CD4-positive, alpha-beta memory T cell (primary cell): ENCODE data around the gene ASZ1. TPM values are rescaled to one million over a fixed set of nuclear protein-coding genes. Genes with fewer than 3 reads are reported as not detected.
A peak's percentile ranks its signal among the peaks of the same experiment; 100 is the strongest.

Source experiments
- CTCF ChIA-PET: fragments of 350-600 bp; sonication (Branson Sonifier 250); formaldehyde crosslinking; loops from one replicate; lab custom pipeline; 2021; ENCODE audit warnings: inconsistent platforms; ENCODE audit not compliant: partially characterized antibody; lab: Charles Lee
- POLR2A ChIA-PET: fragments of 350-600 bp; sonication (Branson Sonifier 250); formaldehyde crosslinking; loops from one replicate; lab custom pipeline; 2021; ENCODE audit not compliant: partially characterized antibody; lab: Charles Lee
- DNase-seq, 5 donors: peaks; one replicate each; pipeline versions ENCODE4 v3.0.0 to v3.0.0-alpha.2; 2020 to 2022; ENCODE audit warnings: mixed read lengths in 1 of 5
- H3K27ac ChIP-seq: one replicate; pipeline ENCODE4 v1.7.0; 2013; ENCODE audit warnings: low read depth, low read length
- H3K27me3 ChIP-seq: 2 replicates; pipeline ENCODE4 v1.7.0; 2013; ENCODE audit warnings: mild to moderate bottlenecking, low read length, moderate library complexity; ENCODE audit not compliant: insufficient read depth
- H3K36me3 ChIP-seq: 2 replicates; pipeline ENCODE4 v1.7.0; 2013; ENCODE audit warnings: mild to moderate bottlenecking, low read length, moderate library complexity; ENCODE audit not compliant: insufficient read depth
- H3K4me1 ChIP-seq: 2 replicates; pipeline ENCODE4 v1.7.0; 2013; ENCODE audit warnings: mild to moderate bottlenecking, low read length, moderate library complexity; ENCODE audit not compliant: insufficient read depth
- H3K4me3 ChIP-seq, 2 donors: one replicate each; pipeline ENCODE4 v1.7.0; 2013; ENCODE audit warnings: low read length in 2 of 2, mild to moderate bottlenecking in 1 of 2
- H3K9me3 ChIP-seq, 2 donors: one replicate each; pipeline ENCODE4 v1.7.0; 2013; ENCODE audit warnings: low read length in 2 of 2, control low read depth in 1 of 2; ENCODE audit not compliant: control insufficient read depth in 1 of 2
- H3K27ac Mint-ChIP-seq, 7 donors: one replicate each; pipeline ENCODE4 v1.8.0; 2020 to 2021; ENCODE audit warnings: mixed read lengths in 7 of 7, mild to moderate bottlenecking in 6 of 7, inconsistent platforms in 3 of 7, moderate library complexity in 3 of 7
- H3K27me3 Mint-ChIP-seq, 2 donors: one replicate each; pipeline ENCODE4 v1.8.0; 2020 to 2021; ENCODE audit warnings: mixed read lengths in 2 of 2
- H3K36me3 Mint-ChIP-seq, 2 donors: one replicate each; pipeline ENCODE4 v1.8.0; 2020 to 2021; ENCODE audit warnings: mixed read lengths in 2 of 2, inconsistent platforms in 1 of 2, mild to moderate bottlenecking in 1 of 2
- H3K4me1 Mint-ChIP-seq, 4 donors: one replicate each; pipeline ENCODE4 v1.8.0; 2020 to 2021; ENCODE audit warnings: mixed read lengths in 4 of 4, mild to moderate bottlenecking in 1 of 4
- H3K4me3 Mint-ChIP-seq, 8 donors: one replicate each; pipeline ENCODE4 v1.8.0; 2020 to 2021; ENCODE audit warnings: mixed read lengths in 8 of 8, mild to moderate bottlenecking in 7 of 8, moderate library complexity in 6 of 8, inconsistent platforms in 3 of 8
- H3K9me3 Mint-ChIP-seq, 8 donors: one replicate each; pipeline ENCODE4 v1.8.0; 2020 to 2021; ENCODE audit warnings: mixed read lengths in 8 of 8, mild to moderate bottlenecking in 5 of 8, inconsistent platforms in 3 of 8, moderate library complexity in 1 of 8
- intact Hi-C: fragments of 100-400 bp; cut with micrococcal nuclease; formaldehyde crosslinking; loops from one replicate; pipeline ENCODE4 v1.15.1; 2023
- polyA plus RNA-seq, 2 donors: library from polyadenylated mRNA; unstranded; fragments of 300-500 nt; fragmentation: Illumina TruSeq; gene quantifications; one replicate each; pipeline ENCODE4 v1.2.3, GENCODE V29; 2021
- total RNA-seq, 2 experiments: library from RNA; stranded (reverse); gene quantifications; one replicate each; pipeline ENCODE4 v1.2.3, GENCODE V29; 2021

ASZ1 gene
- total and polyA plus RNA-seq, 4 experiments from 2014 or later: not detected

DNA sequence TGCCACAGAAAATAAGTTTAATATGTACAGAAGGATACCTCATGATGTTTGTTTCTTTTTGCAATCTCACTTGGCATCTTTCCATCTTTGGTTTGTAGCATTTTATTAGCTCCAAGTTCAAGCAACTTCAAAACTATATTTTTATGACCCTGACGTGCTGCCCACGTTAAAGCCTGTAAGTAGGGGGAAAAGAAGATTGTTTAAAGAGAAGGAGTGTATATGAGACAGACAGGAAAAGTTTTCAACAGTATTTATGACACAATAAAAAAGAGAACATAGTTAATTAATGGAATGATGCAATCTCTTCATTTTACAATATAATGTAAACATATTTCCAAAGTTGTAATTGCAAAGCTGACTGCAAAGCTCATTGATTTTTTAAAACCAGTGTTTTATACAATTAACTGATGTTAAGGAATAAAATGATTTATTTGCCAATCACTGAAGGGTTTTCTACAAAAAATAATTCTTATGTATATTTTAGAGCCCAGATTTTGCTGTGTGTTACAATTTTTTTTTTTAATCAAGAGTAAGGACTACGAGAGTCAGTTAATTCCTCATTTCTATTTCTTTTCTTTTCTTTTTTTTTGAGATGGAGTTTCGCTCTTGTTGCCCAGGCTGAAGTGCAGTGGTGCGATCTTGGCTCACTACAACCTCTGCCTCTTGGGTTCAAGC lies 42.5 kb downstream of the ASZ1 start:
- intact Hi-C loops: no loop called here
- ChIA-PET POLR2A (no interaction called here), CTCF (no interaction called here)

GRCh38 chr7:117383483-117384189 lies 43.7 kb downstream of the ASZ1 start:
- CTCF ChIA-PET: no interaction called here
- Mint-ChIP-seq H3K9me3 (peaks cover 3 to 12% (median 7%) of the 10 kb centered on the region in 8 donors), H3K4me1 (no peaks in the 10 kb centered on the region), H3K4me3 (no peak overlapping the region), H3K27me3 (no peaks in the 10 kb centered on the region), H3K27ac (no peak overlapping the region), H3K36me3 (no peaks in the 10 kb centered on the region)
- Histone ChIP-seq H3K27me3 (no peaks in the 10 kb centered on the region), H3K36me3 (no peaks in the 10 kb centered on the region), H3K9me3 (no peaks in the 10 kb centered on the region), H3K4me3 (no peak overlapping the region), H3K27ac (no peak overlapping the region), H3K4me1 (no peaks in the 10 kb centered on the region)
- no peak for DNase-seq
- POLR2A ChIA-PET: no interaction called here
- intact Hi-C loops: no loop called here

More for the DNA sequence above, 42.5 kb downstream of the ASZ1 start:
- Mint-ChIP-seq H3K27ac (no peak overlapping the region), H3K27me3 (no peaks in the 10 kb centered on the region), H3K36me3 (no peaks in the 10 kb centered on the region), H3K4me1 (no peaks in the 10 kb centered on the region), H3K9me3 (peaks cover 7 to 21% (median 13%) of the 10 kb centered on the region in 8 donors), H3K4me3 (peak overlapping the region in 1 of 8 donors; percentile 41)
- no peak overlapping the region for H3K27ac ChIP-seq
- H3K4me1 ChIP-seq: no peaks in the 10 kb centered on the region
- no peak for DNase-seq
- no peak overlapping the region for H3K4me3 ChIP-seq
- H3K27me3 ChIP-seq: no peaks in the 10 kb centered on the region
- H3K9me3 ChIP-seq: no peaks in the 10 kb centered on the region
- no peaks in the 10 kb centered on the region for H3K36me3 ChIP-seq

DNA sequence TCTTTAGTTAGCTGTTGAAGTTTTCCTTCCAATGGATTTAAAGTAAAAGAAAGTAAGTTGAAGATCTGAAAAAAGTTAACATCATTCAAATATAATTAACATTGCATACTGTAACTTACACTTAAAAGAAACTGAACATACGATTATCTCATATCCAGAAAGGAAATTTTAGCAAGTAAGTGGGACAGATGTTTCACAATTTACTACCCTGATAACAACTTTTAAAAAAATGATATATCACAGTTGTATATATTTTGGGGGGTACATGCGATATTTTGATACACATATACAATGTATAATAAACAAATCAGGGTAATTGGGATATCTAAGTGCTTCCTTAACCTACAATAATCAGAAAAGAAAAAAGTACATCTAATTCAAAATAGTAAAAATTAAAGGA lies 44.2 kb downstream of the ASZ1 start:
- intact Hi-C loops: no loop called here
- H3K9me3 Mint-ChIP-seq: peaks cover 0 to 7% (median 5%) of the 10 kb centered on the region in 8 donors
- H3K27ac ChIP-seq: no peak overlapping the region
- H3K36me3 ChIP-seq: no peaks in the 10 kb centered on the region
- no peaks in the 10 kb centered on the region for H3K27me3 ChIP-seq
- DNase-seq: no peak
- no peak overlapping the region for H3K4me3 Mint-ChIP-seq
- H3K27me3 Mint-ChIP-seq: no peaks in the 10 kb centered on the region
- H3K4me1 Mint-ChIP-seq: no peaks in the 10 kb centered on the region
- H3K27ac Mint-ChIP-seq: no peak overlapping the region
- POLR2A ChIA-PET: no interaction called here
- H3K4me1 ChIP-seq: no peaks in the 10 kb centered on the region
- H3K36me3 Mint-ChIP-seq: no peaks in the 10 kb centered on the region
- CTCF ChIA-PET: no interaction called here
- no peak overlapping the region for H3K4me3 ChIP-seq
- H3K9me3 ChIP-seq: no peaks in the 10 kb centered on the region

DNA sequence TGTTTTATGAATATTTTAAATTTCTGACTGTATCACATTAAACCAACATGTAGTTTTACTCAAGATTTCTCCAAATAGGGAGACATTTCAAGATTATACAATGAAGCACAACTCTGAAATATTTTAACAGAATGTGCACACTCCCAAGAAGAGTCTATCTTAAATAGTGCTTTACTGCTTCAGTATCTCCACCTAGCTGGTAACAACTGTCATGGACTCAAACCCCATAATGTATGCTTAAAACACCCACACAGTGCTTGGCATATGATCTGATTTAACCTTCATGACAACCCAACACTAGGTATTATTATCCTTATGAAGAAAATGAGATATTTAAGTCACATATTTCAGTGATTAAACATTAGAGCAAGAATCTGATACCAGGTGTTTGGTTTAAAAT lies 45.9 kb downstream of the ASZ1 start:
- intact Hi-C loops: no loop called here
- H3K9me3 Mint-ChIP-seq: peaks cover 0 to 4% (median 0%) of the 10 kb centered on the region in 8 donors
- H3K4me1 Mint-ChIP-seq: no peaks in the 10 kb centered on the region
- Histone ChIP-seq H3K4me3 (no peak overlapping the region), H3K27ac (no peak overlapping the region), H3K36me3 (no peaks in the 10 kb centered on the region), H3K4me1 (no peaks in the 10 kb centered on the region), H3K27me3 (no peaks in the 10 kb centered on the region), H3K9me3 (no peaks in the 10 kb centered on the region)
- no peaks in the 10 kb centered on the region for H3K36me3 Mint-ChIP-seq
- no peaks in the 10 kb centered on the region for H3K27me3 Mint-ChIP-seq
- CTCF ChIA-PET: no interaction called here
- no peak for DNase-seq
- H3K4me3 Mint-ChIP-seq: no peak overlapping the region
- POLR2A ChIA-PET: no interaction called here
- H3K27ac Mint-ChIP-seq: no peak overlapping the region

DNA sequence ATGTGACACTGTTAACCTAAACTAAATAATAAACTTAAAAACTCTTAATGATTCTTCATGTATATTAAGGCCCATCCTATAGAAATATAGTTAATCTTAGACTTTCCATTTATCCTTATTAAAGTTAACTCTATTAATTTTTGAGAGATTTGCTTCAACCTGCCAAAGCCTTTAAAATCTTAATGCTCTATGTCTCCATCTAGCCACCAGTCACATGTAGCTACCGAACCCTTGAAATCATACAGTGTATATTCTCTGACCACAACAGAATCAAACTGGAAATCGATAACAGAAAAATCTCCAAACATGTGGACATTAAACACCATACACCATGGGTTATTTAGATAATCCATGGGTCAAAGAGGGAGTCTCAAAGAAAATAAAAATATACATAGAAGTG lies 51.9 kb downstream of the ASZ1 start:
- Mint-ChIP-seq H3K4me3 (no peak overlapping the region), H3K4me1 (no peaks in the 10 kb centered on the region), H3K27ac (no peak overlapping the region), H3K36me3 (no peaks in the 10 kb centered on the region), H3K27me3 (no peaks in the 10 kb centered on the region), H3K9me3 (peaks cover 0 to 5% (median 0%) of the 10 kb centered on the region in 8 donors)
- Histone ChIP-seq H3K4me3 (no peak overlapping the region), H3K27ac (no peak overlapping the region), H3K9me3 (no peaks in the 10 kb centered on the region), H3K36me3 (no peaks in the 10 kb centered on the region), H3K4me1 (no peaks in the 10 kb centered on the region), H3K27me3 (no peaks in the 10 kb centered on the region)
- CTCF ChIA-PET: no interaction called here
- intact Hi-C loops: no loop called here
- no peak for DNase-seq
- POLR2A ChIA-PET: no interaction called here

GRCh38 chr7:117372073-117372472 lies 55.2 kb downstream of the ASZ1 start:
- Histone ChIP-seq H3K27ac (no peak overlapping the region), H3K27me3 (no peaks in the 10 kb centered on the region), H3K4me1 (no peaks in the 10 kb centered on the region), H3K9me3 (no peaks in the 10 kb centered on the region), H3K36me3 (no peaks in the 10 kb centered on the region), H3K4me3 (no peak overlapping the region)
- intact Hi-C loops: no loop called here
- no peak for DNase-seq
- Mint-ChIP-seq H3K9me3 (peaks cover 0 to 5% (median 0%) of the 10 kb centered on the region in 8 donors), H3K27ac (no peak overlapping the region), H3K36me3 (no peaks in the 10 kb centered on the region), H3K4me1 (no peaks in the 10 kb centered on the region), H3K27me3 (no peaks in the 10 kb centered on the region), H3K4me3 (no peak overlapping the region)
- ChIA-PET CTCF (no interaction called here), POLR2A (no interaction called here)

- no peak overlapping the region for H3K4me3 Mint-ChIP-seq
- H3K27me3 Mint-ChIP-seq: no peaks in the 10 kb centered on the region
- H3K4me3 ChIP-seq: no peak overlapping the region
- H3K4me1 Mint-ChIP-seq: no peaks in the 10 kb centered on the region
- CTCF ChIA-PET: no interaction called here
- H3K27ac Mint-ChIP-seq: no peak overlapping the region
- no peaks in the 10 kb centered on the region for H3K9me3 ChIP-seq
- DNase-seq: no peak
- H3K36me3 ChIP-seq: no peaks in the 10 kb centered on the region
- H3K27me3 ChIP-seq: no peaks in the 10 kb centered on the region
- intact Hi-C loops: no loop called here
- POLR2A ChIA-PET: no interaction called here
- no peaks in the 10 kb centered on the region for H3K36me3 Mint-ChIP-seq
- H3K27ac ChIP-seq: no peak overlapping the region
- H3K4me1 ChIP-seq: no peaks in the 10 kb centered on the region
- H3K9me3 Mint-ChIP-seq: peaks cover 0 to 4% (median 0%) of the 10 kb centered on the region in 8 donors
Observed at GRCh38 chr7:117364339-117365080, 62.8 kb downstream of the ASZ1 start.
